Gastrocnemius medialis (tissue), 4 donors: ENCODE data around the gene STX17. TPM values are rescaled to one million over a fixed set of nuclear protein-coding genes. Genes with fewer than 3 reads are reported as not detected.

Experiments used
- ATAC-seq, 2 donors: fragments of 150-250 bp; one replicate each; pipeline ENCODE4 v1.9.1; 2016
- DNase-seq, 2 donors: peaks; one replicate each; pipeline ENCODE4 v3.0.0-alpha.2; 2019
- H3K27ac ChIP-seq, 4 donors: fragments of 200-600 bp; sonication (generic); 1 replicate in 1 of 4; 2 replicates in 3 of 4; pipeline ENCODE4 v1.5.1; 2016 to 2018; ENCODE audit warnings: mild to moderate bottlenecking in 2 of 4, moderate library complexity in 1 of 4
- H3K27me3 ChIP-seq, 3 donors: fragments of 200-600 bp; sonication (generic) in 2 of 3; 1 replicate in 1 of 3; 2 replicates in 2 of 3; pipeline versions ENCODE4 v1.5.1 to v1.6.0; 2016 to 2019; ENCODE audit warnings: mild to moderate bottlenecking in 1 of 3, moderate library complexity in 1 of 3
- H3K36me3 ChIP-seq, 2 donors: fragments of 200-600 bp; sonication (generic) in 1 of 2; one replicate each; pipeline ENCODE4 v1.5.1; 2017 to 2018
- H3K4me1 ChIP-seq, 2 donors: fragments of 200-600 bp; sonication (generic) in 1 of 2; one replicate each; pipeline ENCODE4 v1.5.1; 2016 to 2017; ENCODE audit warnings: mild to moderate bottlenecking in 2 of 2
- H3K4me3 ChIP-seq, 4 donors: fragments of 200-600 bp; sonication (generic) in 3 of 4; 1 replicate in 1 of 4; 2 replicates in 3 of 4; pipeline ENCODE4 v1.5.1; 2016 to 2019; ENCODE audit warnings: mild to moderate bottlenecking in 2 of 4
- H3K9me3 ChIP-seq, 3 donors: fragments of 200-600 bp; sonication (generic) in 2 of 3; 1 replicate in 1 of 3; 2 replicates in 2 of 3; pipeline ENCODE4 v1.5.1; 2016 to 2019
- CTCF ChIP-seq, 5 experiments: fragments of 450-650 bp in 3 of 5; fragments of 200-600 bp in 2 of 5; sonication (generic) in 2 of 5; IDR thresholded peaks in 4 of 5; conservative IDR thresholded peaks in 1 of 5; 1 replicate in 4 of 5; 2 replicates in 1 of 5; pipeline ENCODE4 v1.5.1; 2016 to 2019; ENCODE audit warnings: antibody characterized with exemption in 5 of 5, mild to moderate bottlenecking in 3 of 5, moderate library complexity in 3 of 5
- POLR2A ChIP-seq, 2 donors: fragments of 450-650 bp; IDR thresholded peaks; one replicate each; pipeline ENCODE4 v1.6.1; 2017; ENCODE audit warnings: antibody characterized with exemption in 2 of 2, mild to moderate bottlenecking in 2 of 2, moderate library complexity in 2 of 2
- in situ Hi-C, 4 donors: fragments of 200-750 bp; cut with MboI; loops; one replicate each; pipeline versions ENCODE4 v1.15.0 to v1.8.0; 2017; ENCODE audit warnings: low sequenced_read_pairs in 4 of 4
- intact Hi-C: fragments of 100-400 bp; cut with DNase I; formaldehyde crosslinking; loops from one replicate; pipeline ENCODE4 v1.15.1; 2023; ENCODE audit warnings: low total_unique reads
- total RNA-seq, 4 donors: library from RNA; depleted of rRNA; stranded (reverse); fragments of >200 nt; gene quantifications; one replicate each; pipeline versions ENCODE4 v1.1.0 to v1.2.3, GENCODE V29; 2016

The STX17 gene
- total RNA-seq, 4 donors from 2014 or later = 25.3 to 34.4 (median 31.6) TPM

GRCh38 chr9:99895510-99895909 is 10.9 kb upstream of the STX17 start:
- H3K36me3 ChIP-seq = no peaks in the 10 kb centered on the region
- H3K4me1 ChIP-seq = no peaks in the 10 kb centered on the region
- no peaks in the 10 kb centered on the region for H3K27me3 ChIP-seq
- DNase-seq (no peak), ATAC-seq (no peak)
- intact Hi-C loops (no loop called here), in situ Hi-C loops (no loop called here)
- no peak overlapping the region for H3K4me3 ChIP-seq
- H3K9me3 ChIP-seq = no peaks in the 10 kb centered on the region
- no peak overlapping the region for H3K27ac ChIP-seq
- no peak for TF ChIP-seq POLR2A (IDR thresholded peaks at IDR 0.05)
- no peak for TF ChIP-seq CTCF (IDR thresholded peaks at IDR 0.05 in 4 of 5, conservative IDR thresholded peaks at IDR 0.05 in 1 of 5)

GRCh38 chr9:99896119-99896518 is 10.3 kb upstream of the STX17 start:
- in situ Hi-C loops (no loop called here), intact Hi-C loops (no loop called here)
- DNase-seq (no peak), ATAC-seq (no peak)
- no peaks in the 10 kb centered on the region for H3K36me3 ChIP-seq
- no peaks in the 10 kb centered on the region for H3K4me1 ChIP-seq
- no peak overlapping the region for H3K4me3 ChIP-seq
- H3K27me3 ChIP-seq = no peaks in the 10 kb centered on the region
- H3K27ac ChIP-seq = no peak overlapping the region
- no peak for TF ChIP-seq CTCF (IDR thresholded peaks at IDR 0.05 in 4 of 5, conservative IDR thresholded peaks at IDR 0.05 in 1 of 5)
- TF ChIP-seq POLR2A (IDR thresholded peaks at IDR 0.05) = no peak
- H3K9me3 ChIP-seq = no peaks in the 10 kb centered on the region

- TF ChIP-seq CTCF (IDR thresholded peaks at IDR 0.05 in 4 of 5, conservative IDR thresholded peaks at IDR 0.05 in 1 of 5) = no peak
- TF ChIP-seq POLR2A (IDR thresholded peaks at IDR 0.05) = no peak
- H3K36me3 ChIP-seq = no peaks in the 10 kb centered on the region
These were observed 3.1 kb upstream of the STX17 start for GRCh38 chr9:99903393-99903792.

GRCh38 chr9:99905833-99906402 is 536 bp upstream of the STX17 start:
- ATAC-seq (peak; percentile 42 to 64), DNase-seq (peak; percentile 38 to 43)
- Histone ChIP-seq H3K9me3 (no peaks in the 10 kb centered on the region), H3K27me3 (no peaks in the 10 kb centered on the region), H3K4me1 (peaks cover 13 to 21% of the 10 kb centered on the region in 2 donors), H3K27ac (peak overlapping the region; percentile 98 to 100 (median 98)), H3K36me3 (no peaks in the 10 kb centered on the region), H3K4me3 (peak overlapping the region; percentile 95 to 99 (median 96))
- in situ Hi-C loops = no loop called here
- intact Hi-C loops = loop anchor here (5.0 kb wide), 2 partner anchors 549 to 639 kb away; no protein-coding TSS in a partner anchor
- no peak for TF ChIP-seq POLR2A (IDR thresholded peaks at IDR 0.05)

More at GRCh38 chr9:99903393-99903792, 3.1 kb upstream of the STX17 start:
- in situ Hi-C loops = no loop called here
- Histone ChIP-seq H3K27ac (no peak overlapping the region), H3K4me3 (no peak overlapping the region), H3K4me1 (peaks cover 13 to 17% of the 10 kb centered on the region in 2 donors), H3K9me3 (no peaks in the 10 kb centered on the region), H3K27me3 (no peaks in the 10 kb centered on the region)
- intact Hi-C loops = no loop called here
- DNase-seq (no peak), ATAC-seq (no peak)

GRCh38 chr9:99907208-99907532 is 716 bp downstream of the STX17 start:
- Histone ChIP-seq H3K36me3 (no peaks in the 10 kb centered on the region), H3K4me1 (peaks cover 13 to 21% of the 10 kb centered on the region in 2 donors), H3K27me3 (no peaks in the 10 kb centered on the region), H3K9me3 (no peaks in the 10 kb centered on the region), H3K27ac (peak overlapping the region; percentile 98 to 100 (median 98)), H3K4me3 (peak overlapping the region; percentile 95 to 99 (median 96))
- DNase-seq (no peak), ATAC-seq (peak in 1 of 2 donors; percentile 22)
- intact Hi-C loops (loop anchor here (1.0 to 5.0 kb wide), 3 partner anchors 88 to 640 kb away; no protein-coding TSS in a partner anchor), in situ Hi-C loops (no loop called here)
- TF ChIP-seq POLR2A (IDR thresholded peaks at IDR 0.05) (no peak), CTCF (IDR thresholded peaks at IDR 0.05 in 4 of 5, conservative IDR thresholded peaks at IDR 0.05 in 1 of 5) (no peak)
